NCI-H526 (cell line): Measurements from ENCODE around the gene SEMA4D.
"Not testable (repeated sequence)": the region's sequence is repeated elsewhere in the genome, so short reads cannot be mapped to it uniquely, and the experiment has no call there.

Source experiments
- DNase-seq, 2 experiments: peaks; one replicate each; lab custom pipeline; 2025; lab: John Stamatoyannopoulos, UW

Gene SEMA4D

DNA sequence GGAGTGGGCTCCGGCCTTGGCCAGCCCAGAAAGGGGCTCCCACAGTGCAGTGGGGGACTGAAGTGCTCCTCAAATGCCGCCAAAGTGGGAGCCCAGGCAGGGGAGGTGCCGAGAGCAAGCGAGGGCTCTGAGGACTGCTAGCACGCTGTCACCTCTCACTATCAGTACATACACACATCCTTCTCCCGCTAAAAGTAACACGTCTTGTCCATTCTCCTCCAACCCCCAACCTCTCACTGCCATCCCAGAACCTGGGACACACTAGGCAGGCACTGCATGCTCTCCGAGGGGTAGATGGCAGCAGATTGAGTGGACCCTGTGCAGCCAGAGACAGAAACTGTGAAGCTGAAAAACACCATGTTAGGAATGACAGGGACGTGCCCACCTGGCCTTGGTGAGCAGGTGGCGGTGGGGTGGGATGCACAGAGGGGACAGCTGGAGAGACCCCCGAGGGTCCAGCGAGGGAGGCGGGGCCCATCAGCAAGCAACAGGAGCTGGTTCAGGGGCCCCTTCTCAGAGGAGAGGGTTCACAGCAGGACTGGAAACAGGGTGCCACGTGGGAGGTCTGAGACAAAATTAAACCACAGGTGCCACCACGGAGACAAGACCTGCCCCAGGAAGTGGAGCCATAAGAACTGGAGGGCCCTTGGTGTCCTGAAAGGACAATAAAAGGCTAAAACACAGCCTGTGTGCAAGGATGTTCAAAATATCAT is 16.9 kb downstream of the SEMA4D start:
- DNase-seq = no peak

DNA sequence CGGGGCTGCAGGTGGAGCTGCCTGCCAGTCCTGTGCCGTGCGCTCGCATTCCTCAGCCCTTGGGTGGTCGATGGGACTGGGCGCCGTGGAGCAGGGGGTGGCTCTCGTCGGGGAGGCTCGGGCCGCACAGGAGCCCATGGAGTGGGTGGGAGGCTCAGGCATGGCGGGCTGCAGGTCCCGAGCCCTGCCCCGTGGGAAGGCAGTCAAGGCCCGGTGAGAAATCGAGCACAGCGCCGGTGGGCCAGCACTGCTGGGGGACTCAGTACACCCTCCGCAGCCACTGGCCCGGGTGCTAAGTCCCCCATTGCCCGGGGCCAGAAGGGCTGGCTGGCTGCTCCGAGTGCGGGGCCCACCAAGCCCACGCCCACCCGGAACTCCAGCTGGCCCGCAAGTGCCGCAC is 17.5 kb downstream of the SEMA4D start:
- DNase-seq = not testable (repeated sequence)

GRCh38 chr9:89479669-89480011 is 18.3 kb downstream of the SEMA4D start:
- DNase-seq = not testable (repeated sequence)

GRCh38 chr9:89478821-89479668 is 18.9 kb downstream of the SEMA4D start:
- no peak for DNase-seq

GRCh38 chr9:89477811-89478630 is 19.9 kb downstream of the SEMA4D start:
- no peak for DNase-seq

DNA sequence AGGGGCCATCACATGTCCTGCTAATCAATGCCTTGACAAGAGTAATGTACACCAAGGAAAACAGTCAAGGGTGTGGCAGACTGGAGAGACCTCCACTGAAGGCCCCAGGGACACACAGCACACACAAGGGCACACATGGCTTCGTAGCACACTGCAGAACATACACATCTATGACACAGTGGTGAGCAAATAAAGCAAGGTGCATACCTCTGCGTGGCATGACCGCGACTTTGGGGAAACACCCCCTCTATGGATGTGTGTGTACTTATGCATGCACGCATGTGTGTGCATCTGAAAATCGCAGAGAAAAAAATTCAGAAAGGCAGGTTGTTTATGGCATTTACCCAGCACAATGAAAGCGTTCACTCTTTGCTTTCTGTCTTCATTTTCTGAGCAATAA is 20.5 kb downstream of the SEMA4D start:
- no peak for DNase-seq

DNA sequence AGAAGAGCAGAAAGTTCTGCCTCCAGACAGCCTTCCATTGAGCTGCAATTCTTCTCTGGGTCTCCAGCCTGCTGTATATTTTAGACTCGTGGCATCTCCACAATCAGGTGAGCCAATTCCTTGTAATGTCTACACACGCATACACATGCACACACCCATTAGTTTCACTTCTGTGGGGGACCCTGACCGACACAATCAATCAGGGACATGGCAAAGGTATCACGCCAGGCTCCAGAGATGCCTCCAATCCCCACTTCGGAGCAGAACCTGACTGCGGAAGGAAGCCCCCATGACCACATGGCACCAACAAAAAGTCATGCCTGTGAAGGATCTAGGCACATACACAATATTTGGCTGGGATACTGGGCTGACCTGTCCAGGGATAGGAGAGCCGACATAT is 21.4 kb downstream of the SEMA4D start:
- DNase-seq = no peak

DNA sequence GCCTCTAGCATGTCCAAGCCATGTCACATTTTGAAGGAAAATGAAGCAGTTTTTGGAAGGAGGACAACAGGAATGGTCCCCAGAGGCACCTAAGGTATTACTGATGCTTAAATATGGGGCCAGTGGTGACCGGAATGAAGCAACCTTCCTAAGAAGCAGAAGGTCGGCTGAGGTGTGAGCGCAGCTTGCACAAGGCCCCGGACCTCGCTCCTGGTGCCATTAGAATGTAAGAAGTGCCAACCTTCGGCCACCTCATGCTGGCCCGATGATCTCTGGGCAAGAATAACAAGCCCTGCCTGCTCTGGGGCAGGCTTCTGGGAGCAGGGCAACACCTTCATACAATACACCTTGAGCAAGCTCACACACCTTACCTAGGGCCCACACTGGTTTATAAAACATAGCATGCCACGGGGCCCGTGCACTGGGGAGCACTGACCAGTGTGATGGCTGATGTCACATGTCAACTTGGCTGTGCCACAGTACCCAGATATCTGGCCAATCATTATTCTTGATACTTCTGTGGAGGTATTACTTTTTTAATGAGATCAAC is 21.9 kb downstream of the SEMA4D start:
- DNase-seq = no peak

DNA sequence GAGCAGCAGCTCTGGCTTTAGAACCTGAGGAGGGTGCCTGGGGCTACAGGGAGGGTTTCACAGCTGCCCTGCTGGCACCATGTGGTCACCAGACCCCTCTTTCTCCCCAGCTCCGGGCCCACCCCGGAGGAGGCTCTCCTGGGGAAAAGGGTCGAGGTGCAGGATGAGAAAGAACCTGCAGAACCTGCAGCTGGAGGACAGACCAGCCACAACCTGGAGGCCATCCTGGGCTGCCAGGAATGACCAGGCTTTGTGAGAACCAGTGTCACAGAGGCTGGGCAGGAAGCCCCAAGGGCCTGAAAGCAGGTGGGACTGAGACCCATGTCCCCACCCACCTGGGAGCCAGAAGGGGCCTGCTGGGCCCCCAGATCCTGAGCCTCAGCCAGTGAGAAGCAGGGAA is 23.0 kb downstream of the SEMA4D start:
- DNase-seq = no peak

GRCh38 chr9:89473762-89474469 is 24.0 kb downstream of the SEMA4D start:
- no peak for DNase-seq

DNA sequence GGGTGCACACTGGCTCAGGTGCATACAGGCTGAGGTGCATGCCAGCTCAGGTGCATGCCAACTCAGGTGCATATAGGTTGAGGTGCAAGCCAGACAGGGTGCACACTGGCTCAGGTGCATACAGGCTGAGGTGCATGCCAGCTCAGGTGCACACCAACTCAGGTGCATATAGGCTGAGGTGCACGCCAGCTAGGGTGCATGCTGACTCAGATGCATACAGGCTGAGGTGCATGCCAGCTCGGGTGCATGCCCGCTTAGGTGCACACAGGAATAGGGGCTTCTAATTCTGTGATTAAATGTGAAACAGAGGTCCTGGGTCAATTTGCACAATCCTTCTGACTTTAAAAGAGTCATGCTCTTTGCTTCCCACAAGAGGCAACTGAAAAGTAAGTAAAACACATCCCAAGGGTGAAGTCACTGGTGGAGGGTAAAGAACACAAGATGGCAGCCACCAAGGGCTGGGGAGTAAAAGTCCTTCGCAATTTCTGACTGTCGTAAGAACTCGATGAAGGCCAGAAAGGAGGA is 26.1 kb downstream of the SEMA4D start:
- not testable (repeated sequence) for DNase-seq

DNA sequence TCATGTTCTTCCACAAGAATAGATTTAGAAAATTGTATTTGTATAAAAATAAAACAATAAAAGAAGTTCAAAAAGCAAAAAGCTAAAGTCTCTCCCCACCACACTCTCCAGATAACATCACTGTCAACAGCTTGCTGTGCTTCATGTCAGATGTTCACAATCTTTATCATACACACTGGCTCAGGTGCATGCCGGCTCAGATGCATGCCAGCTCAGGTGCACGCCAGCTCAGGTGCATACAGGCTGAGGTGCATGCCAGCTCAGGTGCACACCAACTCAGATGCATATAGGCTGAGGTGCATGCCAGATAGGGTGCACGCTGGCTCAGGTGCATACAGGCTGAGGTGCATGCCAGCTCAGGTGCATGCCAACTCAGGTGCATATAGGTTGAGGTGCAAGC is 26.5 kb downstream of the SEMA4D start:
- no peak for DNase-seq

- no peak for DNase-seq
Observed at GRCh38 chr9:89470224-89470839, 27.6 kb downstream of the SEMA4D start.

GRCh38 chr9:89469003-89469402 is 28.9 kb downstream of the SEMA4D start:
- DNase-seq = no peak

GRCh38 chr9:89468281-89468960 is 29.5 kb downstream of the SEMA4D start:
- no peak for DNase-seq

- DNase-seq = no peak
Observed at GRCh38 chr9:89467278-89467625, 30.7 kb downstream of the SEMA4D start.

GRCh38 chr9:89466451-89467277 is 31.2 kb downstream of the SEMA4D start:
- DNase-seq = no peak

- DNase-seq = peak in 1 of 2 experiments; percentile 6
Observed at GRCh38 chr9:89465726-89466308, 32.1 kb downstream of the SEMA4D start.

DNA sequence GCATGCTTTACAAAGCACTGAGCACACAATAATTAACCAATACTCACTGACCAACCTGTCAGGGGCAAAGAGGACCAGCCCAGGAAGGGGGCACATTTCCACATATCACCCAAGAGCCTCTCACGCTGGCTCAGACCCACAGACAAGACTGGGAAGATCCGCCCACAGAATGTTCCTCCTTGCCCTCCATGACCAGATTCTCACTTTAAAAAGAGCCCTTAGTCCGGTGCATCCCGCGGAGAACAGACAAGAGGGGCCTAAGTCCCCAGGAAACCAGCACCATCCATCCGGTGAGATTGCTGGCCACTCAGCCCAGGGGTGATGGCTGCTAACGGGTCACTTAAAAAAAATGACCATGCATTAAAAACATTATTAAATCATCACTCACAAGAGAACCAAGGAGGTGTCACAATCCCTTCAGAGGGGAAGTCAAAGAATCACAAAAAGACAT is 32.9 kb downstream of the SEMA4D start:
- no peak for DNase-seq
